H1 (cell line): ENCODE measurements around the gene SLC25A47. TPM values are rescaled to one million over a fixed set of nuclear protein-coding genes. Genes with fewer than 3 reads are reported as not detected.

ENCODE experiments used
- POLR2A ChIP-seq, 2 experiments: IDR thresholded peaks; 1 replicate in 1 of 2; 2 replicates in 1 of 2; pipeline ENCODE4 v1.6.1; 2011; ENCODE audit warnings: low read depth in 2 of 2, low read length in 2 of 2, mild to moderate bottlenecking in 2 of 2; ENCODE audit errors: control extremely low read depth in 1 of 2
- ZNF274 ChIP-seq: IDR thresholded peaks from 2 replicates; pipeline ENCODE4 v1.7.0; 2012; ENCODE audit warnings: low read length, borderline replicate concordance; ENCODE audit errors: extremely low read depth
- polyA plus RNA-seq, 7 experiments: library from polyadenylated mRNA; depleted of rRNA in 3 of 7; stranded (reverse) in 5 of 7; unstranded in 2 of 7; fragments of >200 nt in 5 of 7; fragments of 200-250 nt in 2 of 7; gene quantifications; 1 replicate in 5 of 7; 2 replicates in 1 of 7; 4 replicates in 1 of 7; pipeline versions ENCODE4 v1.2.1 to v1.2.3, GENCODE V29; 2011 to 2013; ENCODE audit warnings: missing spikeins in 2 of 7, mixed read lengths in 2 of 7
- total RNA-seq: library from RNA; stranded (reverse); fragmentation: NEBNext Ultra II Directional; extraction: Animal tissue kit (Norgen Biotek cat#: 25700); gene quantifications from 2 replicates; pipeline ENCODE4 v1.2.1, GENCODE V29; 2021

The SLC25A47 gene
- total and polyA plus RNA-seq, 2 of the 8 experiments (the other 6 are each of a cell fraction or from before 2014, with no cell fraction given): not detected

GRCh38 chr14:100306101-100306997 lies 16.8 kb upstream of the SLC25A47 start, which contains the start of gene SLC25A29 (continued):
- no peak for TF ChIP-seq ZNF274
- peak in 1 of 2 experiments; percentile 57; a peak in 2 of 3 replicates for TF ChIP-seq POLR2A (IDR thresholded peaks at IDR 0.05; ENCODE audit: control extremely low read depth in 1 of 2, low read depth in 2 of 2, low read length in 2 of 2)
- TF ChIP-seq, all 59 proteins: peak for 11
